Measurements from ENCODE around the gene FKBP2.

Gene FKBP2

GRCh38 chr11:64264371-64264852, 23.5 kb downstream of the FKBP2 start:
- DNase-seq (ENCODE audit: low spot score), result no peak

GRCh38 chr11:64265176-64266160, 24.6 kb downstream of the FKBP2 start:
- DNase-seq (ENCODE audit: low spot score), result no peak

GRCh38 chr11:64266339-64266738, 25.4 kb downstream of the FKBP2 start:
- DNase-seq (ENCODE audit: low spot score), result no peak

GRCh38 chr11:64267207-64267945, 26.5 kb downstream of the FKBP2 start:
- no peak for DNase-seq (ENCODE audit: low spot score)

GRCh38 chr11:64268025-64268892, 27.4 kb downstream of the FKBP2 start:
- no peak for DNase-seq (ENCODE audit: low spot score)

- no peak for DNase-seq (ENCODE audit: low spot score)
Measured at GRCh38 chr11:64268893-64269539, 28.1 kb downstream of the FKBP2 start.

- peak; percentile 94 for DNase-seq (ENCODE audit: low spot score)
Measured at GRCh38 chr11:64269540-64270220, 28.8 kb downstream of the FKBP2 start.

- DNase-seq (ENCODE audit: low spot score), result no peak
Measured at GRCh38 chr11:64275031-64275800, 34.3 kb downstream of the FKBP2 start.

GRCh38 chr11:64275841-64276240, 34.9 kb downstream of the FKBP2 start:
- DNase-seq (ENCODE audit: low spot score), result no peak

GRCh38 chr11:64276653-64277431, 35.9 kb downstream of the FKBP2 start:
- no peak for DNase-seq (ENCODE audit: low spot score)

GRCh38 chr11:64278576-64279190, 37.8 kb downstream of the FKBP2 start:
- DNase-seq (ENCODE audit: low spot score), result no peak

GRCh38 chr11:64281957-64282770, 41.3 kb downstream of the FKBP2 start:
- no peak for DNase-seq (ENCODE audit: low spot score)

GRCh38 chr11:64283092-64283491, 42.2 kb downstream of the FKBP2 start:
- DNase-seq (ENCODE audit: low spot score), result no peak

- peak; percentile 99 for DNase-seq (ENCODE audit: low spot score)
Measured at GRCh38 chr11:64284048-64284961, 43.4 kb downstream of the FKBP2 start, which contains the start of gene BAD. Gene BAD, minus strand, starts transcription at chr11:64284665. Its CDS starts 297 bp downstream, at chr11:64284368.

GRCh38 chr11:64284962-64285884, 44.3 kb downstream of the FKBP2 start, which contains the start of gene GPR137:
Gene GPR137, plus strand, starts transcription at chr11:64285848. Its CDS starts 677 bp downstream, at chr11:64286525.
- DNase-seq (ENCODE audit: low spot score), result peak; percentile 96

Data from AG08396 (cell line).